GM12892 (cell line): ENCODE results near the gene ANKRD37.

Experiments used
- DNase-seq: peaks from one replicate; pipeline ENCODE4 v3.0.0; 2011; ENCODE audit not compliant: insufficient read length
- FAIRE-seq: peaks from 2 replicates; lab custom pipeline; 2011; peaks lifted over from hg19 to GRCh38; lab: Jason Lieb, UNC
- POLR2A ChIP-seq: IDR thresholded peaks from 2 replicates; pipeline ENCODE4 v1.6.1; 2011; ENCODE audit warnings: low read depth, low read length, control low read depth
- POLR2AphosphoS5 ChIP-seq: IDR thresholded peaks from 2 replicates; pipeline ENCODE4 v1.6.1; 2011; ENCODE audit warnings: low read depth, low read length, control low read depth
- TAF1 ChIP-seq: IDR thresholded peaks from 2 replicates; pipeline ENCODE4 v1.6.1; 2011; ENCODE audit warnings: low read depth, mild to moderate bottlenecking, control low read depth, low read length, borderline replicate concordance

The ANKRD37 gene

DNA sequence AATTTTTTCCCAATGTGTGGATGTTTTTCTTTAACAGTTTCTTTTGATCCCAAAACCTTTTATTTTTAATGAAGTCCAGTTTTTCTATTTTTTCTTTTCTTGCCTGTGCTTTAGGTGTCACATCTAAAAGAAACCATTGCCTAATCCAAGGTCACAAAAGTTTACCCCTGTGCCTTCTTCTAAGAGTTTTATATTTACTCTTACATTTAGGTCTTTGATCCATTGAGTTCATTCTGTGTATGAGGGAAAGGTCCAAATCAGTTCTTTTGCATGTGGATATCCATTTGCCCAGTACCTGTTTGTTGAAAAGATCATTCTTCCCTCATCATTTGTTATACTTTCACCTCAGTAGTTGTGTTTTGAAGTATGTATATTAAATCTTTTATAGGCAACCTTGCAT lies 13.9 kb upstream of the ANKRD37 start:
- FAIRE-seq (no peak), DNase-seq (no peak)
- TF ChIP-seq TAF1 (no peak), POLR2AphosphoS5 (no peak), POLR2A (no peak)

DNA sequence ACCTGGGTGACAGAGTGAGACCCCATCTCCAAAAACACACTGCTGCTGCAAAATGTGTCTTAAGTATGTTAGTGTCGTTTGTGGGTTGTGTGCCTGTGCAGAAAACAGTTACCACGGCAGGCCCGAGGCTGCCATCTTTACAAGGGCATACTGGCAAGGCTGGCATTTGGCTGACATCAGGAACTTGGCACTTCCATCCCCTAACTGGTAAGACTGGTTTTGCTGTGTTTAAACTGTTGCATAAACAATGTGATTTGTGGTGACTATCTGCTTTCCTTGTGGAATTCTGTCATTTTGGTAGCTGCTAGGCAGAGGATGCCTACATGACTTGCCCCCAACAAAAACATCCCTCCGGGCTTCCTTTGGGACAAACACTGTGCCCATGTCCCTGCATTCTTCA lies 13.2 kb upstream of the ANKRD37 start:
- TF ChIP-seq POLR2A (no peak), POLR2AphosphoS5 (no peak; the same call in 1 of the 2 replicates), TAF1 (no peak)
- FAIRE-seq (no peak), DNase-seq (no peak)

DNA sequence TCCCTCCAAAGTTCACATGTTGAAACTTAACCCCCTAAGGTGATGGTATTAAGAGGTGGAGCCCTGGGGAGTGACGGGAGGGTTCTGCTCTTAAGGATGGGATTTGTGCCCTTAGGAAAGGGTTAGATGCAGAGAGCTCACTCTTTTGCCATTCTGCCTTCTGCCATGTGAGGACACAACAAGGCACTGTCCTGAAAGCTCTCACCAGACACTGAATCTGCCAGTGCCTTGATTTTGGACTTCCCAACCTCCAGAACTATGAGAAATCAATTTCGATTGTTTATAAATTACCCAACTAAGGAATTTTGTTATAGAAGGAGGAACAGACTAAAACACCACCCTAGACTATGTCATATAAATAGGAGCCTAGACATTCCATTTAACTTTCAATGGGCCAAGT lies 12.6 kb upstream of the ANKRD37 start:
- TF ChIP-seq POLR2A (peak; percentile 16; the same call in 1 of the 2 replicates), TAF1 (no peak)
- FAIRE-seq (no peak), DNase-seq (no peak)

DNA sequence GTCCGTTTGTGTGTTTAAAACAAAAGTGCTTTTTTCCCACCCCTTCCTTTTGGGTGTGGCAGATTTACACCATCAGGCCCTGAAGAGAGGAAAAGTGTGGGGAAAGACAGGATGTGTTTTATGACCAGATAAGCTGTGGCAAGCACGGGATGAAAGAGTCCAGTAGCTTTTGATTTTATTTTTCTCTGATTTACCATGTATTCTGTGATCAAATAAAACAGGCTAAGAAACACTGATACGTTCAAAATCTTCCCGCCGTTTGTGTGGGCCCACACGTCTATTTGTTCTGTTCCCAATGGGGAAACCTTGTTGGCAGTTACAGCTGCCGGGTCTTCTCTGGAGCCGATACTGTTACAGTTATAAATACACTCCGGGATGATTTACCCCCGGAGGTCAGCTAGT lies 11.7 kb upstream of the ANKRD37 start:
- no peak for FAIRE-seq
- TF ChIP-seq POLR2AphosphoS5 (no peak), POLR2A (no peak), TAF1 (no peak)
- DNase-seq, result no peak

DNA sequence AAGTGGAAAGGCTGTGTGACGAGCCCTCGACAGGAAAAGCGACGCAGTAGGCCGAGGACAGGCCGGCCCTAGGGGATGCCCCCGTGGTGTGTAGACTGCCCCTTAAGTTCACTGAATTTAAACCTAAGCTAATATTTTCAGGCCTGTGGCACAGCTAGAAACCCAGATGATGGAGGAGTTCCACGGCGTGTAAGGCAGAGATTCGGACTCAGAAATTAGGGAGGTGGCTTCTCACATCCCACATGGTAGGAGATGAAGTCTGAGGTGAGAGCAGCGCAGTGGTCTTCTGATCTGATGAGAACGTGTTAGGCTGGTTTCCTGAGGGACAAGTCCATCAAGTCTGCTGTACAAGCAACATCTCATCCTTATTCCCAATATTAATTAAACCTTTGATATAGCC lies 8.7 kb upstream of the ANKRD37 start:
- TF ChIP-seq POLR2A (no peak), TAF1 (no peak), POLR2AphosphoS5 (0 out of 2 replicates have a peak, but pooled peaks have one; percentile 41)
- DNase-seq (no peak), FAIRE-seq (no peak)

DNA sequence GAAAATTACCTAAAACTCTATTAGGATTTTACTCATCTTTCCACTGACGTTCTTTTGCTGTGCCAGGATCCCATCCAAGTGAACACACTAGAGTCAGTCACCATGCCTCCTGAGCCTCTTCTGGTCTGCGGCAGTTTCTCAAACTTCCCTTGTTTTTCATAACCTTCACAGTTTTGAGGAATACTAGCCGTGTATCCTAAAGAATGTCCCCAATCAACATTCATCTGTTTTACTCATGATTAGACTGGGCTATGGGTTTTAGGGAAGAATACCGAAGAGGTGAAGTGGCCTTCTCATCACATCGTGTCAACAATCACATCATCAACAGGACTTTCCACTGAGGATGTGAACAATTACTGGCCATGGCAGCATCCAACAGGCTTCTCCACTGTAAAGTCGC lies 5.7 kb upstream of the ANKRD37 start:
- DNase-seq, result no peak
- no peak for TF ChIP-seq POLR2A
- TF ChIP-seq POLR2AphosphoS5, result no peak
- no peak for TF ChIP-seq TAF1
- peak; percentile 54 for FAIRE-seq

DNA sequence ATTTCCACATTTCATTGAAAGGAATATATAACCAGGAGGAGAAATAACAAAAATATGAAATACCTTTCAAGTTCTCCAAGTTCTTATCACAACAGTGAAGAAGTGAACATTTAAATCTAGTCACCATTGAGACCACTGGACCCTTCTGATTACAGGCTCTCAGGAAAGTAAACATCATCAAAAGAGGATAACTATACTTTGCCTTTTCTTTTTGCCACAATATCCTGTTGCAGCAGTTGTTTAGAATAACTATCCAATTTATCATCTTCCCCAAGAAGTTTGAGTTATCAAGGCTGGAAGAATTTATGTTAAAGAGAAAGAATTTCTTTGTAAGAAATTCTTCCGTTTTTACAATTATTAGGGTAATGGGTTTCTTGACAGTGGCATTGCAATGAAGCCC lies 4.5 kb upstream of the ANKRD37 start:
- no peak for DNase-seq
- no peak for FAIRE-seq
- TF ChIP-seq POLR2AphosphoS5, result no peak

DNA sequence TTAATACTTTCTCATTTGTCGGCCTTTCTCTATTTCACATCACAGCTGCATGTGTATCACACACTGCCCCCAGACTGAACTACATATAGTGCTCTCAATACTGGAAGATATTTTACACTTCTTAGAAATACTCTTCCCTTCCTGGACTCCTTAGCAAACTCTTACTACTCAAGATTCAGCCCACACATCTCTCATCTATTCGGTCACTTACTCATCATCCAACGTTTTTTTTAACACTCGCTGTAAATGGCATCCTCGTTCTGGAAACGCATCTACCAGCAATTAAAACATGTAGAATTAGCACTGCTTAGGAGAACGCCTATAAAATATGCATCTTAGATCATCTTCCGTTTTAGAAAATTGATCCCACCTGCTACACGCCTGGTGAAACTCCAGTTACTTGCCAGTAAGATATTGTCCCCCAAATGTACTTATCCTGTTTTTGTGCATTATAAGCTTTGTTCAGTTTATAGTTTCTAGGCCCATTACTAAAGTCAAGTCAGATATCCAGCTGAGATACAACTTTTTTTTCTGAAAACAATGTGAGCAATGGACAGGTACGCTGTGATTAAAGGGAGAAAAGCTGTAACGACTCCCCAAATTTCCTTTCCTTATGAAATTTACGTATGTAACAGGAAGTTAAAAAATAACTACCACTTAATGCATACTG lies 1.9 kb upstream of the ANKRD37 start:
- TF ChIP-seq TAF1 (no peak), POLR2A (no peak), POLR2AphosphoS5 (no peak)
- FAIRE-seq (no peak), DNase-seq (no peak)

DNA sequence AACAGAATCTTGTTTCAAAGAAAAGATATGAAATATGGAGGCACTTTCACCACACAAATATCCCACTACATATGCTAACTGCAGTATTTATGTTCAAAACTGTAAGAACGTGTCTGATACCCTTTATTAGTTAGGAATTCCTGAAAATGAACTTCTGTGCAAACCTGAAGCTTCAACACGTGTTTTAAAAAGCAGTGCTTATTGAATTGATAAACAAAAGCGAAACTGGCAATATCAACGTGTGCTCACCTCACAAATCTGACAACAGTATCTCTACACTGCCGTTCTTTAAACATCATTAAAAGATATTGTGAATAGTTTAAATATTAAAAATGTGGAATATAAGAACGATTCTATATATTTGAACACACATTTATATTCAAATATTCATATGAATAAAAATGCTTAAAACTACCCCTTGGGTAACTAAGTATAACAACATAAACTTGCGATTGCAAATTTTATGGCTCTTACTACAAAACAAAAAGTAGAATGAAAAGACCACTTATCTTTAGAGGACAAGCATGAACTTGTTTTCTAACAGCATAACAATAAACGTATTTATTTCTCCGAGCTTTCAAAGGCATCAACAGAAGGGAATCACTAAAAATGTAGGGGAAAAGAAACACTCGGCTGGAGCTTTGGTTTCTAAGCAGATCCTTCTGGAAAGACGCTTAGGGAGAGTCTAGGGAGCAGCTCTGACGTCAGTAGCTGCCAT lies 1.2 kb upstream of the ANKRD37 start, which contains the start of gene LRP2BP:
Gene LRP2BP, minus strand, starts transcription at position 687 of the 718 bp plus-strand sequence. CDS start 17,738 bp downstream, outside the sequence.
- no peak for FAIRE-seq
- no peak for DNase-seq
- TF ChIP-seq TAF1 (no peak), POLR2AphosphoS5 (no peak), POLR2A (no peak)

DNA sequence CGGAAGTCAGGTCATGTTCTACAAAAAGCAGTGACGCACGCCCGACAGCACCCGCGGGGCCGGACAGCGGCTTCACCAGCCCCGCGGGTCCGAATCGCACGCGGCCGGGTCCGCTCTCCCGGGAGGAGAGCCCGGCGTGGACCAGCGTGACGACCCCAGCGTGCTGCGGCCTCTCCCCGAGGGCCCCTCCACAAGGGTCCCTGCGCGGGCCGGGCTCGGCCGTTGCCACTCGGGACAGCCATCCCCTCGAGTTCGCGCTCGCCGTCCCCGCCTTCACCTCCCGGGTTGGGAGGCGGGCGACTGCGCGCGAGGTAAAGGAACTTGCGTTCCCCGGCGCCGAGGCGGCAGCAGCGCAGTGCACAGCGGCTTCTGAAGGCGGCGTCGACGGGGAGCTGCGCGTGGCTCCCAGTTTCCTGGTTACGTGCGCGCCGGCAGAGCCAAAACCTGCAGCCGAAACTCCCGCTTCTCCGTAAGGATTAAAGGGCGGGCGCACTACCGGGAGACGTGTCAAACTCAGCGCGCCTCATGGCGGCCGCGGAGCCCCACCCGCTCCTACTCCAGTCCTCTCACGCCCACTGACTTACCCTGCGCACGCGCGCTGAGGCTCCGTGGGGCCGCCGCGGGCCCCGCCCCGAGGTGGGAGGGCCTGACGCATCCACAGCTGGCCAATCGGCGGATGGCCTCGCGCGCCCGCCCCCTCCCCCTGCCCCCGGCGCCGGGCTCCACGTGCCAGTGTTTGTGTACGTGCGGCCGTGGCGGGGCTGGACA lies 501 bp upstream of the ANKRD37 start:
- FAIRE-seq, result peak; percentile 99
- DNase-seq, result peak; percentile 93
- TF ChIP-seq POLR2AphosphoS5 (peak; percentile 79), TAF1 (0 out of 2 replicates have a peak, but pooled peaks have one; percentile 36), POLR2A (peak; percentile 76)

DNA sequence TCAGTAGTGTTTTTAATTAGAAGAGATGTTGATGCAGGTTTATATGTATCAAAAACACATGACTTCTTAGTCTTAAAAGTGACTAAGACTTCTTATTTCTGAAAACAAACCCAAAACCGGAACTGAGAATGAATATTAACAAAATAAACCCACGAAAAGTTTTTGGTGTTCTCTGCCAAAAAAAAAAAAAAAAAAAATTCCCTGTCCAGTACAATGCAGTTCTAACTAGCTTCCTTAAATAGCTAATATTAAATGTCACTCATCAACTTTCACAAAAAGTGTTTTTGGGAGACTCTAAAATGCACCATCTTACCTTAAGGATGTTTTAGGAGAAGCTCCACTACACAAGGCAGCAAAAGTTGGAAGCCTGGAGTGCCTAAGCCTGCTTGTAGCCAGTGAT lies 2.0 kb downstream of the ANKRD37 start:
- no peak for TF ChIP-seq POLR2A
- TF ChIP-seq TAF1, result no peak
- no peak for TF ChIP-seq POLR2AphosphoS5
- DNase-seq, result no peak
- no peak for FAIRE-seq
